Measurements from ENCODE around the gene FAM120A. TPM values are rescaled to one million over a fixed set of nuclear protein-coding genes. Genes with fewer than 3 reads are reported as not detected.

Gene FAM120A
- total RNA-seq, 4 donors from 2014 or later: 68.7 to 105 (median 90.2) TPM

GRCh38 chr9:93532141-93532540, 80.7 kb downstream of the FAM120A start:
- no peak for TF ChIP-seq CTCF (IDR thresholded peaks at IDR 0.05; ENCODE audit: low read depth)

- TF ChIP-seq CTCF (IDR thresholded peaks at IDR 0.05; ENCODE audit: low read depth): no peak
These were observed 82.4 kb downstream of the FAM120A start for GRCh38 chr9:93533863-93534262.

GRCh38 chr9:93536167-93536566, 84.7 kb downstream of the FAM120A start:
- no peak for TF ChIP-seq CTCF (IDR thresholded peaks at IDR 0.05; ENCODE audit: low read depth)

- no peak for TF ChIP-seq CTCF (IDR thresholded peaks at IDR 0.05; ENCODE audit: low read depth)
These were observed 85.4 kb downstream of the FAM120A start for GRCh38 chr9:93536874-93537273.

GRCh38 chr9:93540305-93540704, 88.8 kb downstream of the FAM120A start:
- no peak for TF ChIP-seq CTCF (IDR thresholded peaks at IDR 0.05; ENCODE audit: low read depth)

GRCh38 chr9:93541005-93541404, 89.5 kb downstream of the FAM120A start:
- no peak for TF ChIP-seq CTCF (IDR thresholded peaks at IDR 0.05; ENCODE audit: low read depth)

GRCh38 chr9:93541581-93542349, 90.3 kb downstream of the FAM120A start:
- TF ChIP-seq CTCF (IDR thresholded peaks at IDR 0.05; ENCODE audit: low read depth): no peak
